ENCODE data around the gene CMPK1.

CMPK1 gene

GRCh38 chr1:47402591-47402990 lies 69.0 kb downstream of the CMPK1 start:
- Histone ChIP-seq H3K4me3 (no peak overlapping the region), H3K9me3 (no peaks in the 10 kb centered on the region), H3K36me3 (no peaks in the 10 kb centered on the region), H3K27ac (no peak overlapping the region), H3K27me3 (peaks cover 0 to 23% of the 10 kb centered on the region in 2 donors), H3K4me1 (no peaks in the 10 kb centered on the region)
- no peak for TF ChIP-seq CTCF (IDR thresholded peaks at IDR 0.05)
- intact Hi-C loops (cut with DNase I; ENCODE audit: low total_unique reads), result no loop called here
- DNase-seq, result no peak

- Histone ChIP-seq H3K4me1 (no peaks in the 10 kb centered on the region), H3K36me3 (no peaks in the 10 kb centered on the region), H3K27ac (no peak overlapping the region), H3K9me3 (no peaks in the 10 kb centered on the region), H3K4me3 (no peak overlapping the region), H3K27me3 (peaks cover 0 to 21% of the 10 kb centered on the region in 2 donors)
- intact Hi-C loops (cut with DNase I; ENCODE audit: low total_unique reads), result no loop called here
- TF ChIP-seq CTCF (IDR thresholded peaks at IDR 0.05), result no peak
- DNase-seq, result no peak
Observed at GRCh38 chr1:47403321-47403910, 69.8 kb downstream of the CMPK1 start.

GRCh38 chr1:47405697-47406096 lies 72.1 kb downstream of the CMPK1 start:
- no peak for DNase-seq
- intact Hi-C loops (cut with DNase I; ENCODE audit: low total_unique reads), result no loop called here

GRCh38 chr1:47406966-47407365 lies 73.4 kb downstream of the CMPK1 start:
- Histone ChIP-seq H3K4me3 (no peak overlapping the region), H3K27ac (no peak overlapping the region), H3K9me3 (no peaks in the 10 kb centered on the region), H3K4me1 (no peaks in the 10 kb centered on the region), H3K36me3 (no peaks in the 10 kb centered on the region), H3K27me3 (peaks cover 0 to 10% of the 10 kb centered on the region in 2 donors)
- no peak for TF ChIP-seq CTCF (IDR thresholded peaks at IDR 0.05)
- intact Hi-C loops (cut with DNase I; ENCODE audit: low total_unique reads), result no loop called here
- DNase-seq, result no peak

More at GRCh38 chr1:47405697-47406096, 72.1 kb downstream of the CMPK1 start:
- H3K4me1 ChIP-seq, result no peaks in the 10 kb centered on the region
- H3K27ac ChIP-seq, result no peak overlapping the region
- H3K36me3 ChIP-seq, result no peaks in the 10 kb centered on the region
- H3K27me3 ChIP-seq, result peaks cover 0 to 10% of the 10 kb centered on the region in 2 donors
- no peaks in the 10 kb centered on the region for H3K9me3 ChIP-seq
- no peak overlapping the region for H3K4me3 ChIP-seq
- no peak for TF ChIP-seq CTCF (IDR thresholded peaks at IDR 0.05)

GRCh38 chr1:47407481-47407880 lies 73.9 kb downstream of the CMPK1 start:
- no peaks in the 10 kb centered on the region for H3K4me1 ChIP-seq
- peaks cover 0 to 7% of the 10 kb centered on the region in 2 donors for H3K27me3 ChIP-seq
- H3K4me3 ChIP-seq, result no peak overlapping the region
- no peak for DNase-seq
- intact Hi-C loops (cut with DNase I; ENCODE audit: low total_unique reads), result no loop called here
- H3K27ac ChIP-seq, result no peak overlapping the region
- no peaks in the 10 kb centered on the region for H3K36me3 ChIP-seq
- TF ChIP-seq CTCF (IDR thresholded peaks at IDR 0.05), result no peak
- H3K9me3 ChIP-seq, result no peaks in the 10 kb centered on the region
